ENCODE results near the gene MRPS34. TPM values are rescaled to one million over a fixed set of nuclear protein-coding genes. Genes with fewer than 3 reads are reported as not detected.

The MRPS34 gene
- total and polyA plus RNA-seq, 4 donors: 40.1 to 110 (median 100) TPM

- no peak overlapping the region for H3K27ac ChIP-seq (ENCODE audit: low read depth in 1 of 2, low read length in 1 of 2)
- H3K9me3 ChIP-seq (ENCODE audit: control insufficient read depth in 4 of 4, insufficient read depth in 3 of 4, low read length in 3 of 4): no peaks in the 10 kb centered on the region
- no peaks in the 10 kb centered on the region for H3K27me3 ChIP-seq (ENCODE audit: control insufficient read depth in 3 of 3, insufficient read depth in 3 of 3, low read length in 2 of 3)
- H3K4me3 ChIP-seq: no peak overlapping the region
- H3K9ac ChIP-seq (ENCODE audit: insufficient read depth in 1 of 2, low read length in 2 of 2): no peak overlapping the region
- peaks cover 3 to 57% (median 13%) of the 10 kb centered on the region in 4 donors for H3K36me3 ChIP-seq (ENCODE audit: control insufficient read depth in 4 of 4, insufficient read depth in 4 of 4, low read length in 4 of 4)
- no peaks in the 10 kb centered on the region for H3K4me1 ChIP-seq (ENCODE audit: control insufficient read depth in 5 of 5, insufficient read depth in 5 of 5, low read length in 5 of 5)
- DNase-seq (no peak), ATAC-seq (ENCODE audit: insufficient read depth, low FRiP score) (no peak)
- WGBS, 2 donors: 95 to 96% methylated on average over 35 to 37 of the region's 37 CpGs
- no peak for TF ChIP-seq CTCF (IDR thresholded peaks at IDR 0.05; ENCODE audit: control extremely low read depth, extremely low read depth)
These were observed 45.0 kb downstream of the MRPS34 start for GRCh38 chr16:1727651-1728624.

GRCh38 chr16:1726661-1727502 is 46.1 kb downstream of the MRPS34 start:
- DNase-seq (no peak), ATAC-seq (ENCODE audit: insufficient read depth, low FRiP score) (no peak)
- no peak for TF ChIP-seq CTCF (IDR thresholded peaks at IDR 0.05; ENCODE audit: control extremely low read depth, extremely low read depth)
- no peak overlapping the region for H3K27ac ChIP-seq (ENCODE audit: low read depth in 1 of 2, low read length in 1 of 2)
- H3K36me3 ChIP-seq (ENCODE audit: control insufficient read depth in 4 of 4, insufficient read depth in 4 of 4, low read length in 4 of 4): peaks cover 3 to 46% (median 11%) of the 10 kb centered on the region in 4 donors
- no peak overlapping the region for H3K9ac ChIP-seq (ENCODE audit: insufficient read depth in 1 of 2, low read length in 2 of 2)
- no peaks in the 10 kb centered on the region for H3K9me3 ChIP-seq (ENCODE audit: control insufficient read depth in 4 of 4, insufficient read depth in 3 of 4, low read length in 3 of 4)
- no peaks in the 10 kb centered on the region for H3K27me3 ChIP-seq (ENCODE audit: control insufficient read depth in 3 of 3, insufficient read depth in 3 of 3, low read length in 2 of 3)
- H3K4me3 ChIP-seq: no peak overlapping the region
- peaks cover 0 to 4% (median 0%) of the 10 kb centered on the region in 5 donors for H3K4me1 ChIP-seq (ENCODE audit: control insufficient read depth in 5 of 5, insufficient read depth in 5 of 5, low read length in 5 of 5)
- 97 to 98% methylated on average over 32 of the region's 32 CpGs for WGBS, 2 donors

GRCh38 chr16:1724491-1724890 is 48.4 kb downstream of the MRPS34 start:
- WGBS, 2 donors: 93 to 98% methylated on average over 12 of the region's 12 CpGs
- no peak for ATAC-seq (ENCODE audit: insufficient read depth, low FRiP score)
- H3K27ac ChIP-seq (ENCODE audit: low read depth in 1 of 2, low read length in 1 of 2): no peak overlapping the region
- no peaks in the 10 kb centered on the region for H3K9me3 ChIP-seq (ENCODE audit: control insufficient read depth in 4 of 4, insufficient read depth in 3 of 4, low read length in 3 of 4)
- H3K4me3 ChIP-seq: no peak overlapping the region
- H3K27me3 ChIP-seq (ENCODE audit: control insufficient read depth in 3 of 3, insufficient read depth in 3 of 3, low read length in 2 of 3): no peaks in the 10 kb centered on the region
- H3K4me1 ChIP-seq (ENCODE audit: control insufficient read depth in 5 of 5, insufficient read depth in 5 of 5, low read length in 5 of 5): peaks cover 0 to 4% (median 0%) of the 10 kb centered on the region in 5 donors
- H3K9ac ChIP-seq (ENCODE audit: insufficient read depth in 1 of 2, low read length in 2 of 2): no peak overlapping the region
- no peak for DNase-seq
- H3K36me3 ChIP-seq (ENCODE audit: control insufficient read depth in 4 of 4, insufficient read depth in 4 of 4, low read length in 4 of 4): peaks cover 3 to 38% (median 10%) of the 10 kb centered on the region in 4 donors
- TF ChIP-seq CTCF (IDR thresholded peaks at IDR 0.05; ENCODE audit: control extremely low read depth, extremely low read depth): no peak

Data from lung (tissue), 12 donors.